ENCODE measurements around the gene COX5A. TPM values are rescaled to one million over a fixed set of nuclear protein-coding genes. Genes with fewer than 3 reads are reported as not detected.

Gene COX5A
- total RNA-seq, 2 donors from 2014 or later, result 45.2 to 66.3 TPM

GRCh38 chr15:74977599-74977998 is 39.7 kb upstream of the COX5A start:
- Histone ChIP-seq H3K27ac (no peak overlapping the region), H3K36me3 (no peaks in the 10 kb centered on the region), H3K9me3 (no peaks in the 10 kb centered on the region), H3K27me3 (replicated peaks; ENCODE audit: insufficient read depth) (no peaks in the 10 kb centered on the region), H3K4me1 (ENCODE audit: control insufficient read depth in 1 of 2, low read depth in 2 of 2) (no peaks in the 10 kb centered on the region), H3K4me3 (no peak overlapping the region)
- no peak for ATAC-seq (ENCODE audit: insufficient number of reproducible peaks, low FRiP score, low read depth)
- no peak for DNase-seq (ENCODE audit: low spot score)
- no peak for TF ChIP-seq CTCF (IDR thresholded peaks at IDR 0.05)

DNA sequence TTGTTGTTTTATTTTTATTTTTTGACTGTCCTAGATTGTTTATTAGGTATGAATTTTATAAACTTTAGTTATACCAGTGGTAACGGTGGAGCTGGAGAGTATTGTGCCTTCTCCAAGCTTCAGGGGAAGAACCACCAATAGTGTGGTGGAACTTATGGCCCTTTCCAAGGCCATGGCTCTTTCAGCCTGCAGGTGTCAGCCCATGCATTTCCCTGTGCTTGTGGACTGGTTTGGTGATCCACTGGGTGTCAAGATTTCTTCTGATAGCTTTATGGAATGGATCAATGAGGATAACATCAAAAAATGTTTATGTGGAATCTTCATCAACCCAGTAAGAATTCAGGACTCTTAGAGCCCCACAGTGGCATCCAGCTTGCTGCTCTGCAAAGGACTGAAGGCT is 38.3 kb upstream of the COX5A start:
- no peak overlapping the region for H3K4me3 ChIP-seq
- H3K27me3 ChIP-seq (replicated peaks; ENCODE audit: insufficient read depth), result no peaks in the 10 kb centered on the region
- TF ChIP-seq CTCF (IDR thresholded peaks at IDR 0.05), result no peak
- no peaks in the 10 kb centered on the region for H3K9me3 ChIP-seq
- DNase-seq (ENCODE audit: low spot score), result no peak
- no peaks in the 10 kb centered on the region for H3K36me3 ChIP-seq
- H3K4me1 ChIP-seq (ENCODE audit: control insufficient read depth in 1 of 2, low read depth in 2 of 2), result no peaks in the 10 kb centered on the region
- no peak overlapping the region for H3K27ac ChIP-seq
- no peak for ATAC-seq (ENCODE audit: insufficient number of reproducible peaks, low FRiP score, low read depth)

- TF ChIP-seq CTCF (IDR thresholded peaks at IDR 0.05), result no peak
- Histone ChIP-seq H3K36me3 (no peaks in the 10 kb centered on the region), H3K27ac (no peak overlapping the region), H3K4me1 (ENCODE audit: control insufficient read depth in 1 of 2, low read depth in 2 of 2) (no peaks in the 10 kb centered on the region), H3K27me3 (replicated peaks; ENCODE audit: insufficient read depth) (no peaks in the 10 kb centered on the region), H3K4me3 (no peak overlapping the region), H3K9me3 (no peaks in the 10 kb centered on the region)
- no peak for ATAC-seq (ENCODE audit: insufficient number of reproducible peaks, low FRiP score, low read depth)
- DNase-seq (ENCODE audit: low spot score), result no peak
These were observed 29.8 kb upstream of the COX5A start for GRCh38 chr15:74967670-74968069.

DNA sequence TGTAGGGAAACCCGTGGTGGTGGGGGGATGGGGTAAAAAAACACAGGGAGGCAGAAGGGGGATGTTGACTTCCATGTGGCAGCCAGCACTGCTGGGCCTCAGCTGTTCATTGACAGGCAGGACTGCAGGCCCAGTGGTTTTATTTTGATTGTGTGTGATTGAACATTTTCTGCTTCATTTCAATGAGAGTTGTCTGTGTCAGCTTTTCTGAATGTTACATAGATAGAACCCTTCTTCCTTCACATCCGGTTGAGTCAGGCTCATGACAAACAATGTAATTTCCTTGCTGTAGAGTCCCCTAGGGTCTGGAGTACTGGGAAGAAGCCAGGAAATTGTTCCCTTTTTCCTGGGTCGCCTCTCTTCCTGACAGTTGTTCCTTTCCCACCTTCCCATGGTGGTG is 26.9 kb upstream of the COX5A start:
- Histone ChIP-seq H3K27me3 (replicated peaks; ENCODE audit: insufficient read depth) (no peaks in the 10 kb centered on the region), H3K4me1 (ENCODE audit: control insufficient read depth in 1 of 2, low read depth in 2 of 2) (peaks cover 0 to 2% of the 10 kb centered on the region in 2 donors), H3K27ac (no peak overlapping the region), H3K36me3 (no peaks in the 10 kb centered on the region), H3K4me3 (no peak overlapping the region), H3K9me3 (no peaks in the 10 kb centered on the region)
- no peak for TF ChIP-seq CTCF (IDR thresholded peaks at IDR 0.05)
- ATAC-seq (ENCODE audit: insufficient number of reproducible peaks, low FRiP score, low read depth) (no peak), DNase-seq (ENCODE audit: low spot score) (no peak)

DNA sequence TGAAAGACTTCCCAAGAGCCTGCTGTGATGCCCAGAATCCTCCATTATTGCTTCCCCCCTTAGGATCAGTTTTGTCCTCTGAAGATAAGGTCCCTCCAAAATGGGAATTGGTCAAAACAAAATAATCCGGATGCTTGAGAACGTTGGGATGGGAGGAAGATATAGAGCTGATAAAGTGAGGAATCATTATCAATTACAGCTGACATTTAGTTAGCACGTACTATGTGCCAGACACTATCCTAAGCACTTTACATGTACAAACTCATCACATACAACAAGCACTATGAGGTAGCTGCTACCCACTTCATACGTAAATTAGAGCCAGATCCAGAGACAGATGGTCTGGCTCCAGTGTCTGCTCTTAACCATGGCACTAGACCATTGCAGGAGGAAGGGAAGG is 25.3 kb upstream of the COX5A start:
- no peak overlapping the region for H3K4me3 ChIP-seq
- no peak for TF ChIP-seq CTCF (IDR thresholded peaks at IDR 0.05)
- H3K4me1 ChIP-seq (ENCODE audit: control insufficient read depth in 1 of 2, low read depth in 2 of 2), result peaks cover 6 to 16% of the 10 kb centered on the region in 2 donors
- no peaks in the 10 kb centered on the region for H3K9me3 ChIP-seq
- H3K27me3 ChIP-seq (replicated peaks; ENCODE audit: insufficient read depth), result no peaks in the 10 kb centered on the region
- H3K27ac ChIP-seq, result no peak overlapping the region
- ATAC-seq (ENCODE audit: insufficient number of reproducible peaks, low FRiP score, low read depth), result no peak
- DNase-seq (ENCODE audit: low spot score), result no peak
- H3K36me3 ChIP-seq, result no peaks in the 10 kb centered on the region

Measured in thoracic aorta (tissue), 2 donors.